ENCODE data around the gene TBL1X.

Gene TBL1X

DNA sequence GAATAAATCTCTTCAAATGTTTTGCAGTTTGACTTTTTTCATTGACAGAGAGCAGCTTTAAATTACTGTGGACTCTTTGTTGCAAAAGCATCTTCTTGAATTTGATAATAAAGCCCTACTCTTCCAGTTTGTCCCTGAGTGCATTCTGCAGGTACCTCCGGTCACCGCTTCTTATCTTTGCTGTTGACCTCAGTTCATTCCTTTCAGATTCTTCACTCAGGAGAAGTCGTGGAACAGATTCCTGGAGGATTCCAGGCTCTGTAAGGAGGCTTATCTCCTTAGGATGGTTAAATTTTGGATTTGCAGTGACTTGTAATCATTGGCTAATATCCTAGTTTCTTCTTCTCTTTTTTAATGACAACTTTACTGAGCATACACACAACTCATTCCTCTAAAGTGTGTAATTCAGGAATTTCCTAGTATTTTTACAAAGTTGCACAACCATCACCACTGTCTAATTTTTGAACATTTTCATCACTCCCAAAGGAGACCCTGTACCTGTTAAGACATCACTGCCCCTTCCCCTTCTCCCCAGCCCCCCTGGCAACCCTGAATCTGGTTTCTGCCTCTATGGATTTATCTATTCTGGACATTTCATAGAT lies 22.0 kb downstream of the TBL1X start:
- H3K27ac ChIP-seq = no peak overlapping the region
- TF ChIP-seq CTCF (IDR thresholded peaks at IDR 0.05) (no peak), ZFX (IDR thresholded peaks at IDR 0.05; ENCODE audit: borderline replicate concordance) (no peak)

GRCh38 chrX:9488586-9488985 lies 23.7 kb downstream of the TBL1X start:
- H3K27ac ChIP-seq = no peak overlapping the region
- TF ChIP-seq ZFX (IDR thresholded peaks at IDR 0.05; ENCODE audit: borderline replicate concordance) = no peak
- no peak for TF ChIP-seq CTCF (IDR thresholded peaks at IDR 0.05)

DNA sequence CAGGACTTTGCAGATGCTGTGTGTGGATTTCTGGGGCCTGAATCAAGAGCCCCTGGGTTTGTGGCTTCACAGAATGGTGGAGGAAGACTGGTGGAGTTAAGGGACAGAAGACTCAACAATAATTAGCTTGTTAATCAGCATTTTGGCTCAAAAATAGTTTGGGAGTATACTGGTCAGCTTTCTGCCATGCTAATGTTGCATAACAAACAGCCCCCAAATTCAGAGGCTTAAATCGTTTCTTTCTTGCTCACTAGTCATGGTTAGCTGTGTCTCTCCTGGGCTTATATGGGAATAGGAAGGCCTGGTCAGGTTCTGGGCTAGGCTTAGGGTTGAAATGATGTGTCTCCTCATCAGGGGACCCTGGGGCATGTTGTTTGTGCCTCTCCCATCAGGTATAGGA lies 24.4 kb downstream of the TBL1X start:
- TF ChIP-seq CTCF (IDR thresholded peaks at IDR 0.05) (no peak), ZFX (IDR thresholded peaks at IDR 0.05; ENCODE audit: borderline replicate concordance) (no peak)
- no peak overlapping the region for H3K27ac ChIP-seq

GRCh38 chrX:9492901-9493300 lies 28.0 kb downstream of the TBL1X start:
- no peak overlapping the region for H3K27ac ChIP-seq
- TF ChIP-seq ZFX (IDR thresholded peaks at IDR 0.05; ENCODE audit: borderline replicate concordance) = no peak
- TF ChIP-seq CTCF (IDR thresholded peaks at IDR 0.05) = no peak

DNA sequence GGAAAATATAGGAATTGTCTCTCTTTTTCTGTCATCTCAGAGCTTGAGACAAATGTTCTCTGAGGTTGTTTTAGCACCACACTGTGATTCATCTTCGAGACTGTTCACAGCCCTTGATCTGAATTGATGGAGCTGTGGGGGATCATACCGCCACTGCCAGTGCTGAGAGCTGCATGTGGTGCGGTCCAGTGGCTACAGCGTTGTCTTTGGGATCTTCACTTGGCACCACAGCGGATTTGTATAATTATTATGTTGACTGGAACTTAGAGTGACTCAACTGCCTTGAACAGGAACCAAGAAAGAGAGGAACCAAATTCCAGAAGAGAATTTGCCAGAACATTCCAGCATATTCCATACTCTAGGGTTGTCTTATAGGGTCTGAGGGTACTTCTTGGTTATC lies 29.1 kb downstream of the TBL1X start:
- H3K27ac ChIP-seq = no peak overlapping the region
- TF ChIP-seq ZFX (IDR thresholded peaks at IDR 0.05; ENCODE audit: borderline replicate concordance) = no peak
- TF ChIP-seq CTCF (IDR thresholded peaks at IDR 0.05) = no peak

DNA sequence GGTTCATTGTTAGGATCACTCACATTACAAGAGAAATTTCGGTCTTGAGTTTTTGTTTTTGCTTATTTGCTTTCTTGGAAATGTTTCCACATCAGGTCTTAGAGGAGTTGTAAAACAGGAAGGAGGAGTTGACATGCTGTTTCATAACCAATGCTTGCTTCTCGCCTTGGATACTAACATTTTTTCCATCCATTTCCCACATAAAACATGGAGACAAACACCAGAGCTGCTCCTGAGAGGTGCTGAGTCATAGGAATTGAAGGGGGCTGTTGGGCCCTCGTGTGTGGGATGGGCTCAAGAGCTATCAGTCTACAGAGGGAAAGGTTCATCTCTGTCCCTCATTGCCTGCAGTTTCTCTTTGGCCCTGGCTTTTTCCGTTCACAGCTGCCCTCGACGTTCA lies 29.9 kb downstream of the TBL1X start:
- H3K27ac ChIP-seq = no peak overlapping the region
- TF ChIP-seq CTCF (IDR thresholded peaks at IDR 0.05) = no peak
- no peak for TF ChIP-seq ZFX (IDR thresholded peaks at IDR 0.05; ENCODE audit: borderline replicate concordance)

GRCh38 chrX:9495496-9495895 lies 30.6 kb downstream of the TBL1X start:
- TF ChIP-seq ZFX (IDR thresholded peaks at IDR 0.05; ENCODE audit: borderline replicate concordance) = no peak
- no peak for TF ChIP-seq CTCF (IDR thresholded peaks at IDR 0.05)
- no peak overlapping the region for H3K27ac ChIP-seq
